ENCODE measurements around the gene KCNK13.

DNA sequence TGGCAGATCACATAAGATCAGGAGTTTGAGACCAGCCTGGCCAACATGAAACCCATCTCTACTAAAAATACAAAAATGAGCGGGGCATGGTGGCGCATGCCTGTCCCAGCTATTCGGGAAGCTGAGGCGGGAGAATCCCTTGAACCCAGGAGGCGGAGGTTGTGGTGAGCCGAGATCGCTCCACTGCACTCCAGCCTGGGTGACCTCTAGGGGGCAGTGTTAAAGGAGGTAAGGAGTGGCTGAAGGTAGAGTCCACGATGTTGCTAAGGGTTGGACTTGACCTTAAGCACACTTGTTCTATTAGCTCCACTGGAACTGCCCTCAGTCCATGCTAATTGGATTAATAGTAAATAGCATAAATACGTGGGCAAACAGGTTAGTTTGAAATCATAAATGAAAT, 132.1 kb downstream of the KCNK13 start:
- TF ChIP-seq, protein P1, sequence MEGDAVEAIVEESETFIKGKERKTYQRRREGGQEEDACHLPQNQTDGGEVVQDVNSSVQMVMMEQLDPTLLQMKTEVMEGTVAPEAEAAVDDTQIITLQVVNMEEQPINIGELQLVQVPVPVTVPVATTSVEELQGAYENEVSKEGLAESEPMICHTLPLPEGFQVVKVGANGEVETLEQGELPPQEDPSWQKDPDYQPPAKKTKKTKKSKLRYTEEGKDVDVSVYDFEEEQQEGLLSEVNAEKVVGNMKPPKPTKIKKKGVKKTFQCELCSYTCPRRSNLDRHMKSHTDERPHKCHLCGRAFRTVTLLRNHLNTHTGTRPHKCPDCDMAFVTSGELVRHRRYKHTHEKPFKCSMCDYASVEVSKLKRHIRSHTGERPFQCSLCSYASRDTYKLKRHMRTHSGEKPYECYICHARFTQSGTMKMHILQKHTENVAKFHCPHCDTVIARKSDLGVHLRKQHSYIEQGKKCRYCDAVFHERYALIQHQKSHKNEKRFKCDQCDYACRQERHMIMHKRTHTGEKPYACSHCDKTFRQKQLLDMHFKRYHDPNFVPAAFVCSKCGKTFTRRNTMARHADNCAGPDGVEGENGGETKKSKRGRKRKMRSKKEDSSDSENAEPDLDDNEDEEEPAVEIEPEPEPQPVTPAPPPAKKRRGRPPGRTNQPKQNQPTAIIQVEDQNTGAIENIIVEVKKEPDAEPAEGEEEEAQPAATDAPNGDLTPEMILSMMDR (IDR thresholded peaks at IDR 0.05) = peak; percentile 70
- TF ChIP-seq, protein P2, sequence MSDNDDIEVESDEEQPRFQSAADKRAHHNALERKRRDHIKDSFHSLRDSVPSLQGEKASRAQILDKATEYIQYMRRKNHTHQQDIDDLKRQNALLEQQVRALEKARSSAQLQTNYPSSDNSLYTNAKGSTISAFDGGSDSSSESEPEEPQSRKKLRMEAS (CRISPR knock-in tag; IDR thresholded peaks at IDR 0.05) = no peak
